AG10803 (cell line): ENCODE results near the gene BABAM1.

Experiments used
- DNase-seq: peaks from one replicate; pipeline ENCODE4 v3.0.0; 2010; ENCODE audit warnings: low read depth
- H3K4me3 ChIP-seq: 2 replicates; pipeline ENCODE4 v1.5.1; 2011; ENCODE audit warnings: mild to moderate bottlenecking, low read length, control low read depth
- CTCF ChIP-seq: conservative IDR thresholded peaks from 2 replicates; pipeline ENCODE4 v1.5.1; 2011; ENCODE audit warnings: mild to moderate bottlenecking, low read length, control low read depth, inconsistent platforms

BABAM1 gene

GRCh38 chr19:17312189-17313113, 45.2 kb downstream of the BABAM1 start:
- H3K4me3 ChIP-seq = no peak overlapping the region
- no peak for TF ChIP-seq CTCF

GRCh38 chr19:17314007-17314593, 46.9 kb downstream of the BABAM1 start:
- no peak overlapping the region for H3K4me3 ChIP-seq
- no peak for DNase-seq
- no peak for TF ChIP-seq CTCF

More at GRCh38 chr19:17312189-17313113, 45.2 kb downstream of the BABAM1 start:
- no peak for DNase-seq

- no peak for DNase-seq
- no peak for TF ChIP-seq CTCF
Measured at GRCh38 chr19:17318966-17319365, 51.7 kb downstream of the BABAM1 start.

GRCh38 chr19:17319473-17320238, 52.4 kb downstream of the BABAM1 start:
- no peak overlapping the region for H3K4me3 ChIP-seq
- DNase-seq = no peak
- no peak for TF ChIP-seq CTCF

More at GRCh38 chr19:17318966-17319365, 51.7 kb downstream of the BABAM1 start:
- no peak overlapping the region for H3K4me3 ChIP-seq

GRCh38 chr19:17320435-17320834, 53.2 kb downstream of the BABAM1 start:
- H3K4me3 ChIP-seq = no peak overlapping the region
- no peak for DNase-seq
- TF ChIP-seq CTCF = no peak

GRCh38 chr19:17321655-17322489, 54.6 kb downstream of the BABAM1 start:
- no peak overlapping the region for H3K4me3 ChIP-seq
- DNase-seq = no peak
- TF ChIP-seq CTCF = no peak
